ENCODE measurements around the gene PMPCB. TPM values are rescaled to one million over a fixed set of nuclear protein-coding genes. Genes with fewer than 3 reads are reported as not detected.
A peak's percentile ranks its signal among the peaks of the same experiment; 100 is the strongest.

Gene PMPCB
- polyA plus RNA-seq, 3 donors, result 42.8 to 50.8 (median 44.9) TPM

DNA sequence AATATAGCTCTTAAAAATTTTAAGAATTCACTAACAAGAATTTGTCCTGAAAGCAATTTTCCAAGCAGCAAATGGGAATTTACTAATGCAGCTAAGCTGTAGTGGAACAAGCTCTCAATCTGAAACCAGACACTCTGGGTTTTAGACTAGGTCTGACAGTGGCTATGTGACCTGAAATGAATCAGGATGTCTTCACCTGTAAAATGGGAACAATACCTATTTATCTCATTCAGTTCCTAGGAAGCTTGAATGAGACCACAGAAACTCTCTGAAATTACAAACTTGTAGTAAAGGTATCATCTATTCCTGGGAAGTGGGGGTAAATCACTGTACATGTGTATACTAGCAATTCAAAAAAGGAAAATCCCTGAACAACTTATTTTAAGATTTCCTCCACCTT, 46.1 kb downstream of the PMPCB start:
- no peaks in the 10 kb centered on the region for H3K9me3 Mint-ChIP-seq
- no peak for DNase-seq
- H3K4me3 Mint-ChIP-seq, result no peak overlapping the region
- Histone ChIP-seq H3K27me3 (ENCODE audit: control insufficient read depth in 2 of 2, insufficient read depth in 2 of 2, low read length in 2 of 2) (no peaks in the 10 kb centered on the region), H3K36me3 (replicated peaks in 1 of 2; ENCODE audit: control insufficient read depth in 1 of 2, insufficient read depth in 2 of 2, low read length in 2 of 2) (peaks cover 31 to 32% of the 10 kb centered on the region in 2 donors), H4K20me1 (ENCODE audit: insufficient read depth, low read length) (no peaks in the 10 kb centered on the region), H3K27ac (ENCODE audit: low read depth in 1 of 2, low read length in 2 of 2) (peak overlapping the region in 1 of 2 donors; percentile 95), H3K79me2 (ENCODE audit: insufficient read depth, low read length) (peaks cover 77% of the 10 kb centered on the region), H3K9me3 (replicated peaks in 1 of 2; ENCODE audit: control insufficient read depth in 1 of 2, insufficient read depth in 1 of 2, low read length in 2 of 2) (no peaks in the 10 kb centered on the region), H3K4me2 (replicated peaks; ENCODE audit: extremely low read depth, low read length, poor library complexity, severe bottlenecking) (peak overlapping the region; percentile 97), H3K4me1 (ENCODE audit: control insufficient read depth in 1 of 2, insufficient read depth in 2 of 2, low read length in 2 of 2) (peaks cover 20 to 42% of the 10 kb centered on the region in 2 donors), H2AFZ (ENCODE audit: insufficient read depth, low read depth, low read length, poor library complexity, severe bottlenecking) (peak overlapping the region; percentile 98), H3K9ac (ENCODE audit: insufficient read depth, low read length, poor library complexity, severe bottlenecking) (no peak overlapping the region), H3K4me3 (replicated peaks in 1 of 3; ENCODE audit: low read depth in 2 of 3, low read length in 3 of 3) (peak overlapping the region; percentile 78 to 98 (median 90))
- TF ChIP-seq, protein P1, sequence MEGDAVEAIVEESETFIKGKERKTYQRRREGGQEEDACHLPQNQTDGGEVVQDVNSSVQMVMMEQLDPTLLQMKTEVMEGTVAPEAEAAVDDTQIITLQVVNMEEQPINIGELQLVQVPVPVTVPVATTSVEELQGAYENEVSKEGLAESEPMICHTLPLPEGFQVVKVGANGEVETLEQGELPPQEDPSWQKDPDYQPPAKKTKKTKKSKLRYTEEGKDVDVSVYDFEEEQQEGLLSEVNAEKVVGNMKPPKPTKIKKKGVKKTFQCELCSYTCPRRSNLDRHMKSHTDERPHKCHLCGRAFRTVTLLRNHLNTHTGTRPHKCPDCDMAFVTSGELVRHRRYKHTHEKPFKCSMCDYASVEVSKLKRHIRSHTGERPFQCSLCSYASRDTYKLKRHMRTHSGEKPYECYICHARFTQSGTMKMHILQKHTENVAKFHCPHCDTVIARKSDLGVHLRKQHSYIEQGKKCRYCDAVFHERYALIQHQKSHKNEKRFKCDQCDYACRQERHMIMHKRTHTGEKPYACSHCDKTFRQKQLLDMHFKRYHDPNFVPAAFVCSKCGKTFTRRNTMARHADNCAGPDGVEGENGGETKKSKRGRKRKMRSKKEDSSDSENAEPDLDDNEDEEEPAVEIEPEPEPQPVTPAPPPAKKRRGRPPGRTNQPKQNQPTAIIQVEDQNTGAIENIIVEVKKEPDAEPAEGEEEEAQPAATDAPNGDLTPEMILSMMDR (IDR thresholded peaks at IDR 0.05), result no peak
- intact Hi-C loops (cut with micrococcal nuclease), result loop anchor here in 1 of 2 donors (5.0 kb wide), 1 partner anchor 46 kb away; the partner anchor contains the start of gene PMPCB
- peaks cover 39% of the 10 kb centered on the region for H3K4me1 Mint-ChIP-seq
- peaks cover 30 to 35% of the 10 kb centered on the region in 2 donors for H3K36me3 Mint-ChIP-seq
- peak overlapping the region in 2 of 7 donors; percentile 20 to 93 for H3K27ac Mint-ChIP-seq
- H3K27me3 Mint-ChIP-seq (ENCODE audit: low read depth in 3 of 3), result no peaks in the 10 kb centered on the region

DNA sequence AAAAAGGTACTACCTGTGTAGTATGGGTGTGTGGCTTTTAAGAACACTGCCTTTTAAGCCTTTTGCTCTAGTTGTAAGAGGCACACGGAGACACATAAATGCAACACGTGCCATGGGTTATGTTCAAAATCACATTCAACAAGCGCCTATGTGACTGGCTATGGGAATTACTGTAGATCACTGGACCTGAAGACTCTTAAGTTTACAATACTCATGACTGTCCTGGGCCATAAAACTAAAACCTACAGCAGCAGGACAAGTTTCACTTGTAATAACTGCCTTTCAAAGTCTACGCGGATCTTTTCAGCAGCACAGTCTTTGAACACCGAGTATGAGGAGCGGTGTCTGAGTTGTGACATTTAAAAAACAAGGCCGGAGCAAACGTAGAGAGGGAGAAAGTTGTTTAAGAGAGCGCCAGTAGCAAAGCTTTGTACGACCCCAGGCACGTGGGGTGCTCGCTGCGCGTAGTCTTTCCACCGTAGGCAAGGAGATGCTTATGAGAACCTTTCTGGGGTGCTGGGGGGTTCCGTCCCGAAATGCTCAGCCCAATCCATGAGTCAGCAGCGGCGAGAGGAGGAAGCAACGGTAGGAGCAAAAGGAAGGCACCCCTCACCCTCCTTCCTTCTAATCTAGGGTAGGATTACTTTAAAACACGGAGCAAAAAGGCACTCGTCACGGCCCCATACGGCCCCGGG, 46.7 kb downstream of the PMPCB start:
- Histone ChIP-seq H3K36me3 (replicated peaks in 1 of 2; ENCODE audit: control insufficient read depth in 1 of 2, insufficient read depth in 2 of 2, low read length in 2 of 2) (peaks cover 28 to 30% of the 10 kb centered on the region in 2 donors), H3K27me3 (ENCODE audit: control insufficient read depth in 2 of 2, insufficient read depth in 2 of 2, low read length in 2 of 2) (no peaks in the 10 kb centered on the region), H3K4me2 (replicated peaks; ENCODE audit: extremely low read depth, low read length, poor library complexity, severe bottlenecking) (peak overlapping the region; percentile 97), H3K79me2 (ENCODE audit: insufficient read depth, low read length) (peaks cover 81% of the 10 kb centered on the region), H2AFZ (ENCODE audit: insufficient read depth, low read depth, low read length, poor library complexity, severe bottlenecking) (peak overlapping the region; percentile 98), H3K4me3 (replicated peaks in 1 of 3; ENCODE audit: low read depth in 2 of 3, low read length in 3 of 3) (peak overlapping the region; percentile 78 to 98 (median 90)), H3K9ac (ENCODE audit: insufficient read depth, low read length, poor library complexity, severe bottlenecking) (peak overlapping the region; percentile 95), H3K27ac (ENCODE audit: low read depth in 1 of 2, low read length in 2 of 2) (peak overlapping the region; percentile 88 to 95), H4K20me1 (ENCODE audit: insufficient read depth, low read length) (no peaks in the 10 kb centered on the region), H3K4me1 (ENCODE audit: control insufficient read depth in 1 of 2, insufficient read depth in 2 of 2, low read length in 2 of 2) (peaks cover 26 to 48% of the 10 kb centered on the region in 2 donors), H3K9me3 (replicated peaks in 1 of 2; ENCODE audit: control insufficient read depth in 1 of 2, insufficient read depth in 1 of 2, low read length in 2 of 2) (no peaks in the 10 kb centered on the region)
- intact Hi-C loops (cut with micrococcal nuclease), result loop anchor here in 1 of 2 donors (5.0 kb wide), 1 partner anchor 47 kb away; the partner anchor contains the start of gene PMPCB
- TF ChIP-seq, protein P1 (IDR thresholded peaks at IDR 0.05), result no peak
- 1% methylated on average over 18 of the region's 26 CpGs for WGBS (ENCODE audit: insufficient coverage)
- peaks cover 30 to 32% of the 10 kb centered on the region in 2 donors for H3K36me3 Mint-ChIP-seq
- H3K9me3 Mint-ChIP-seq, result no peaks in the 10 kb centered on the region
- DNase-seq, result peak; percentile 46 to 66 (median 47)
- H3K27me3 Mint-ChIP-seq (ENCODE audit: low read depth in 3 of 3), result no peaks in the 10 kb centered on the region
- H3K27ac Mint-ChIP-seq, result peak overlapping the region; percentile 93 to 97 (median 95)
- peaks cover 45% of the 10 kb centered on the region for H3K4me1 Mint-ChIP-seq
- peak overlapping the region; percentile 96 to 98 for H3K4me3 Mint-ChIP-seq

Data from CD14-positive monocyte (primary cell).